ENCODE measurements around the gene PLET1.

Gene PLET1

DNA sequence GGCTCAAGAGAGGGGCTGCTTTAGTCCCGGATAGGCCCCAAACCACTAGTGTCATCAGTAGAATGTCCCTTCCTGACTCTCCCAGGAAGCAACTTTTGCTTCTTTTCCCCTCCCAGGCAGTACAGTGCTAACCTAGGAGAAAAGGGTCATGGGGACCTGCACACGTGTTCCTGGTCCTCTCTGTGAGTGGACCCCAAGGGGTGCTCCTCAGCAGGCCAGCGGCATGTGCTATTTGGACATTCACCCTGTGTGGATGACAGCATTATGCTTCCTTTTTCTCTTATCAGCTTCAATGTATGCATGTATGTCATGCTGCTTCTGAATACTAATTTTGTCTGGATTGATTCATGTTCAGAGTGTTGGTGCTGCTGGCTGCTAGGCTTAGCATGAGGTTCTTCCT lies 18.1 kb upstream of the PLET1 start:
- DNase-seq (ENCODE audit: low read depth) = no peak
- TF ChIP-seq, protein P1, sequence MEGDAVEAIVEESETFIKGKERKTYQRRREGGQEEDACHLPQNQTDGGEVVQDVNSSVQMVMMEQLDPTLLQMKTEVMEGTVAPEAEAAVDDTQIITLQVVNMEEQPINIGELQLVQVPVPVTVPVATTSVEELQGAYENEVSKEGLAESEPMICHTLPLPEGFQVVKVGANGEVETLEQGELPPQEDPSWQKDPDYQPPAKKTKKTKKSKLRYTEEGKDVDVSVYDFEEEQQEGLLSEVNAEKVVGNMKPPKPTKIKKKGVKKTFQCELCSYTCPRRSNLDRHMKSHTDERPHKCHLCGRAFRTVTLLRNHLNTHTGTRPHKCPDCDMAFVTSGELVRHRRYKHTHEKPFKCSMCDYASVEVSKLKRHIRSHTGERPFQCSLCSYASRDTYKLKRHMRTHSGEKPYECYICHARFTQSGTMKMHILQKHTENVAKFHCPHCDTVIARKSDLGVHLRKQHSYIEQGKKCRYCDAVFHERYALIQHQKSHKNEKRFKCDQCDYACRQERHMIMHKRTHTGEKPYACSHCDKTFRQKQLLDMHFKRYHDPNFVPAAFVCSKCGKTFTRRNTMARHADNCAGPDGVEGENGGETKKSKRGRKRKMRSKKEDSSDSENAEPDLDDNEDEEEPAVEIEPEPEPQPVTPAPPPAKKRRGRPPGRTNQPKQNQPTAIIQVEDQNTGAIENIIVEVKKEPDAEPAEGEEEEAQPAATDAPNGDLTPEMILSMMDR (IDR thresholded peaks at IDR 0.05; ENCODE audit: control insufficient read depth, insufficient read depth, low read depth, low read length, missing control alignments) = no peak
- no peak overlapping the region for H3K4me3 ChIP-seq (ENCODE audit: control insufficient read depth, low read depth, low read length)

DNA sequence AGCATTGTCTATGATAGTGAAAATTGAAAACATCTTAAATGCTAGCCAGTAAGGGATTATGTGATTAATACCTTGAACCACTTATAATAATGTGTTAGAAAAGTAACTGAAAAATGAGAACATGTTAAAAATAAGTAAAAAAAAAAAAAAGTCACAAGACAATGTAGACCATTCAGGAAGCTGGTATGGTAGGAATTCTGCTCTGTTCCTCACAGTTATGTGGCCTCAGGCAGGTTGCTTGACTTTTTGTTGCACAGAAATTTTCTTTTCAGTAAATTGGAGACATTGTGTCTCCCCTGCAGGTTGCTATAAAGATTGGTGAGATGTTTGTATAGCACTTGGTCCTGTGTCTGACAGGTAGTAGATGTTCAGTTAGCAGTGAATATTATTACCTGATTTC lies 17.3 kb upstream of the PLET1 start:
- H3K4me3 ChIP-seq (ENCODE audit: control insufficient read depth, low read depth, low read length) = no peak overlapping the region
- TF ChIP-seq, protein P1 (IDR thresholded peaks at IDR 0.05; ENCODE audit: control insufficient read depth, insufficient read depth, low read depth, low read length, missing control alignments) = no peak
- DNase-seq (ENCODE audit: low read depth) = no peak

DNA sequence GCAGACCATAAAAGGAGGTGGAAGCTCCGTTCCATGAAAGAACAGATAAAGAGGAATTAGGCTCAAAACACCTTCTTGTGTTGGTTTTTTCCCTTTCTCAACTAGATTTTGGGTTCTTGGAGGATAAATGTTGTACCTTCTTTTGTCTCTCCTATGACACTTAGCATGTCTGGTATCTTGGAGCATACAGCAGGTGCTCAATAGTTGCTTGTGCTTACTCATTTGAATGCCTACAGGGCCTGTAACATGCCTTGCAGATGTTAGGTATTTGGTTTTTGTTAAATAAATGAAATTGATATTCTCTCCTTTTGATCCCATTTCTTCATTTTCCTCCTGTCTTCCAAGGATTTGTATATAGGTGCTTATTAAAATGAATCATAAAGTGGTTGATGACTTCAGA lies 16.4 kb upstream of the PLET1 start:
- no peak for DNase-seq (ENCODE audit: low read depth)
- TF ChIP-seq, protein P1 (IDR thresholded peaks at IDR 0.05; ENCODE audit: control insufficient read depth, insufficient read depth, low read depth, low read length, missing control alignments) = no peak
- H3K4me3 ChIP-seq (ENCODE audit: control insufficient read depth, low read depth, low read length) = no peak overlapping the region

DNA sequence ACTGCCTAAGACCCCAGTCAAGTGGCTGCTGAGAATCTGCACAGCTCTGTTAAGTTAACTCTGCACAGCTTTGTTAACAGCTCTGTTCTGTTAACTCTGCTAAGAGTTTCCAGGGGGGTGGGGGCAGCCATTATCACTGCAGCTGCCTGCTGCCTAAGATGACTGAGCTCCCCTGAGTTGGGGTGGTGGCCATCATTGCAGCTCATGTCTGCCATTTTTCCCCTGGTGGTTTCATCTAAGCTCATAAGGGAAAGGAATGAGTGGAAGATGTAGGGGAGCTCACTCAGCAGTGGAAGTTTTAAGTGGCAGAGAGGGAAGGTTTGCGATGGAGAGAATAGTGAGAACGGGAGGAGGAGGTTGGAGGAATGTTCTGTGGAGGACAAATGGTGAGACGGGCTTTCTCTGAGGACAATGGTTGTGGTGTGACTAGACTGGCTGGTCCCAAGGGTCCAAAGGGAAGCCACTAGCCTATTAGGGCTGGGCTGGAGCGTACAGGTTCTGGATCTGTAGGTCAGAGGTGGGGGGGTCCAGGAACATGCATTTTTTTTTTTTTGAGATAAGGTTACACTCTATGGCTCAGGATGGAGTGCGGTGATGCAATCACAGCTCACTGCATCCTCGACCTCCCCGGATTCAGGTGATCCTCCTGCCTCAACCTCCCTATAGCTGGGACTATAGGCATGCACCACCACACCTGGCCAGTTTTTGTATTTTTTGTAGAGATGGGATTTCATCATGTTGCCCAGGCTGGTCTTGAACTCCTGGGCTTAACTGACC lies 13.5 kb upstream of the PLET1 start:
- no peak overlapping the region for H3K4me3 ChIP-seq (ENCODE audit: control insufficient read depth, low read depth, low read length)
- TF ChIP-seq, protein P1 (IDR thresholded peaks at IDR 0.05; ENCODE audit: control insufficient read depth, insufficient read depth, low read depth, low read length, missing control alignments) = no peak
- no peak for DNase-seq (ENCODE audit: low read depth)

DNA sequence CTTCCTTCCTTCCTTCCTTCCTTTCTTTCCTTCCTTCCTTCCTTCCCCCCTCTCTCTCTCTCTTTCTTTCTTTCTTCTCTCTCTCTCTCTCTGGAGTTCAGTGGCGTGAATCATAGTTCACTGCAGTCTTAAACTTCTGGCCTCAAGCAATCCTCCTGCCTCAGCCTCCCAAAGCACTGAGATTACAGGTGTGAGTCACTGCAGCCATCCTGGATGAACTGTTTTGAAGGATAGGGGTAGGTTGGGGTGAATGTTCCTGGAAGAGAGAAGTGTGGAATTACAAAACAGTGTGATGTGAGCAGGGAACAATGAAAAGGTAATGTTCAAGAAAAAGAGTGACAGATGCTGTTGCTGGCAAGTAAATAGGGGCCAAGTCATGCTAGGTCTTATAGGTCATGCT lies 12.4 kb upstream of the PLET1 start:
- no peak overlapping the region for H3K4me3 ChIP-seq (ENCODE audit: control insufficient read depth, low read depth, low read length)
- DNase-seq (ENCODE audit: low read depth) = no peak
- TF ChIP-seq, protein P1 (IDR thresholded peaks at IDR 0.05; ENCODE audit: control insufficient read depth, insufficient read depth, low read depth, low read length, missing control alignments) = no peak

DNA sequence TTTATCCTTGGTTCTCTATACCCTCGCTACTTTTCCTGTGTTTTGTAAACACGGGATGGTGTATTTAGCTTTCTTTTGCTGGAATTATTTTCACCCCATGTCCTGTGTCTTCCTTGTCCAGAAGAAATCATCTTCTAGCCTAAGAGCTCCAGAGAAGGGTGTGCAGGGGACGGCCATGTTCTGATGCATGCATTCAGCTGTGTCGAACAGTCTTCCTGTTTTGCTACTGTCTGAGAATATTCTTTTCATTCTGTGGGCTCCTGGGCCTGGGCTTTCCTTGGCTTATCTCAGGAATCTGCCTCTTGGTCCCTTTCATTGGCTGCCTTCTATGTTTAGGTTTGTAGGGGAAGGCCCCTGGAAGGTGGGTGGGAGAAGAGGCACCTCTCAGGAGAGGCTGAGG lies 10.6 kb upstream of the PLET1 start:
- no peak overlapping the region for H3K4me3 ChIP-seq (ENCODE audit: control insufficient read depth, low read depth, low read length)
- DNase-seq (ENCODE audit: low read depth) = no peak
- TF ChIP-seq, protein P1 (IDR thresholded peaks at IDR 0.05; ENCODE audit: control insufficient read depth, insufficient read depth, low read depth, low read length, missing control alignments) = no peak
